Measurements from ENCODE around the gene ADPRHL1. TPM values are rescaled to one million over a fixed set of nuclear protein-coding genes. Genes with fewer than 3 reads are reported as not detected.

Gene ADPRHL1
- total RNA-seq, 1 experiment from 2014 or later = 2.7 TPM

DNA sequence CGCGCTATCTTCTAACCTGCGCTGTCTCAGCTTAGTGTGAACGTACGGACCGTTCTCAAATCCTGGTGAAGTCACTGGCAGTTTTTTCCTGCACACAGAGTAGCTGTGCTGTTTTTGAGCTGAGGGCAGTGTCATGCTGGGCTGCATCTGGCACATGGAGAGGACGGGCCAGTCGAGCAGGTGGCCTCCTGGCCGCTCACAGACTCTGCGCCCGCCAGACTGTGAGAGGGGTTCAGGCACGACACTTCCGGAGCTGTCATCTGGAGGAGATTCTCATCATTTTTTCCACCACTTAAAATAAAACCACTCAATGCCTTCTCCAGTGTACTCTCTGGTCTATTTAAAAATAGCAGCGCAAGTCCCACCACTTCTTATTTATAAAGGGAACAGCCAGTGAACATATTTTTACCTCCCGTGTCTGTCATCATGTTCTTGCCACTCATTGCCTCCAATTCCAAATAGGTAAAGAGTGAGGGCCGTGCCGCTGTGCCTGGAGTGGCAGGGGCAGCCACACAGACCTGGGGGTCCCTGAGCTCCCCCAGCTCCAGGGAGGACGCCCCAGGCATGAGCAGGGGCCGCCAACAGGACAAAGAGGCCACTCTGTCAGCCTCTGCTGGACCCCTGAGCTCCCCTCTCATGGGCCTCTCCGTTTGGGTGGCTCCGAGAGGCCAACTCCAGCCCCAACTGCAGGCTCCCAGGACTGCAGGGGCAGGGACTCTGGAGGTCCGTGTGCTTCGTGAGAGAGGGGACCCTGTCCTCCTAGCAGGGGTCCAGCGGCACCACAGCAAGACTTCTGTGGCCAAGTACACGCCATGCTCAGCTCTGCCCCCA is 52.5 kb downstream of the ADPRHL1 start:
- Histone ChIP-seq H3K27me3 (ENCODE audit: insufficient read depth, low read length) (no peaks in the 10 kb centered on the region), H2AFZ (ENCODE audit: low read length) (no peak overlapping the region), H2BK20ac (ENCODE audit: low read depth, low read length, poor library complexity, severe bottlenecking) (no peak overlapping the region), H2BK120ac (ENCODE audit: low read depth, low read length, poor library complexity, severe bottlenecking) (no peak overlapping the region), H3K23ac (ENCODE audit: insufficient read length, low read depth, low read length) (no peak overlapping the region), H4K5ac (ENCODE audit: insufficient read length, low read depth, low read length) (no peak overlapping the region), H2BK12ac (ENCODE audit: insufficient read length, low read depth, low read length) (no peak overlapping the region), H3K27ac (ENCODE audit: insufficient read length, low read depth, low read length) (no peak overlapping the region), H3K9ac (ENCODE audit: extremely low read depth, insufficient read length, low read length) (no peak overlapping the region), H3K4me2 (ENCODE audit: insufficient read depth, insufficient read length, low read length) (no peak overlapping the region), H3K79me2 (ENCODE audit: insufficient read depth, low read length) (no peaks in the 10 kb centered on the region), H3T11ph (ENCODE audit: low read length) (no peak overlapping the region), H3K4ac (ENCODE audit: low read depth, low read length) (no peak overlapping the region), H4K91ac (ENCODE audit: insufficient read length, low read depth, low read length) (no peak overlapping the region), H3K4me1 (ENCODE audit: insufficient read depth, low read length) (no peaks in the 10 kb centered on the region), H2AK5ac (ENCODE audit: insufficient read length, low read length) (no peak overlapping the region), H3K18ac (ENCODE audit: insufficient read length, low read depth, low read length) (no peak overlapping the region), H3K56ac (ENCODE audit: insufficient read length, low read depth, low read length) (no peak overlapping the region), H4K20me1 (ENCODE audit: control insufficient read depth, insufficient read depth, insufficient read length) (no peaks in the 10 kb centered on the region), H3K79me1 (ENCODE audit: insufficient read depth, low read depth, low read length, poor library complexity, severe bottlenecking) (no peaks in the 10 kb centered on the region), H4K8ac (replicated peaks; ENCODE audit: insufficient read length, low read depth, low read length) (no peak overlapping the region), H3K9me3 (ENCODE audit: control insufficient read depth, low read depth, low read length) (no peaks in the 10 kb centered on the region), H2BK15ac (ENCODE audit: low read depth, low read length) (no peak overlapping the region), H3K23me2 (ENCODE audit: insufficient read length, low read depth, low read length, poor library complexity, severe bottlenecking) (peaks cover 7% of the 10 kb centered on the region), H2BK5ac (ENCODE audit: insufficient read length, low read length) (no peak overlapping the region), H3K14ac (ENCODE audit: insufficient read depth, low read length) (no peak overlapping the region)
- H3K27me3 Mint-ChIP-seq (ENCODE audit: low read depth) = no peaks in the 10 kb centered on the region; the same call in 1 of the 2 replicates
- WGBS (ENCODE audit: extremely low coverage, insufficient read length, low lambda C conversion rate) = no CpG with 5 or more reads among the region's 25 CpGs
- no peak for TF ChIP-seq CTCF (conservative IDR thresholded peaks at IDR 0.05)
- no peak for DNase-seq
- 0 out of 7 replicates have a peak overlapping the region, but pooled peaks of 1 of the 3 experiments have one; percentile 65 for H3K27ac Mint-ChIP-seq
- H3K9me3 Mint-ChIP-seq = no peaks in the 10 kb centered on the region
- H3K4me1 Mint-ChIP-seq = peaks cover 17 to 18% of the 10 kb centered on the region in 2 experiments
- no peak overlapping the region for H3K4me3 Mint-ChIP-seq
- no peaks in the 10 kb centered on the region for H3K36me3 Mint-ChIP-seq (ENCODE audit: insufficient read depth in 1 of 3, low read depth in 3 of 3)
